Hepatocyte (in vitro differentiated cells): ENCODE results near the gene DSN1.

Experiments used
- CTCF ChIP-seq: fragments of 200-600 bp; sonication (generic); IDR thresholded peaks from 2 replicates; pipeline ENCODE4 v1.5.1; 2016; ENCODE audit warnings: antibody characterized with exemption, mild to moderate bottlenecking; ENCODE audit not compliant: poor library complexity
- EZH2 ChIP-seq: fragments of 200-600 bp; sonication (generic); IDR thresholded peaks from 2 replicates; pipeline ENCODE4 v1.6.1; 2016; ENCODE audit warnings: antibody characterized with exemption, mild to moderate bottlenecking, borderline replicate concordance

GRCh38 chr20:36793294-36794115 lies 19.9 kb upstream of the DSN1 start:
- TF ChIP-seq CTCF (no peak), EZH2 (no peak)
